NCI-H2171 treated with DMSO at 0.1 percent for 48 hours (cell line): Measurements from ENCODE around the gene UCN2.
"Not testable (repeated sequence)": the region's sequence is repeated elsewhere in the genome, so short reads cannot be mapped to it uniquely, and the experiment has no call there.

Experiments
- DNase-seq: peaks from one replicate; lab custom pipeline; 2025; lab: John Stamatoyannopoulos, UW

The UCN2 gene

DNA sequence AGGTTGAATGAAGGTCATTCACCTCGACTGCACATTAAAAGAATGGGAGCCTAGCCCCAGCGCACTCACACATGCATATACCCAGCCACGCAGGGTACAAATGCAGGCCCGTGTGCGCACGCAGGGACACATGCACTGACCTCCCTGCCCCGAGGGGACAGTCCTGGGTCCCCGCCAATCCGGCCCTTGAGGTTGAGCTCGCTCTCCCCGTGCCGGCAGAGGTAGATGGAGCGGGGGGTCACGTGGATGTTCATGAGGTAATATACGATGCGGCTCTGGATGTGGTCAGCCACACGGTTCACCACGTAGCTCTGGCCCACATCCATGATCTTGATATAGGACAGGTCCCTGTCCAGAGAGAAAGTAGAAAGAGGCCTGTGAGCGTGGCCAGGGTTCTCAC, 27.5 kb downstream of the UCN2 start:
- no peak for DNase-seq

DNA sequence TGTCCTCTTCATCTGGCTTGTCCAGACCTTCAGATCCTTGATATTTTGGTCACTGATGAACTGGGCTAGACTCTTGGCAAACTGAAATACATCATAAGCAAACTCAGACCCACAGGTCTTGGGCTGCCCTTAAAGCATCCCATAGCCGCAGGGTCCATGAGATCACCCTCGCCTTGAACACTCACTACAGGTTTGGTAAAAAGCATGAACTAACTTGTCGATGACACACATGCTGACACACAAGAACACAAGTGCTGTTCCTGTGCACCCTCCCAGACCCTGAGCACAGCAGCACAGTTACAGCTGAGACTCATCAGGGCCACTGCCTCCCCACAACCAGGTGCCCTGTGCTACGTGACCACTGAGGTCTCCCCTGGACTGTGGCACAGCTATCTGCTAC, 28.0 kb downstream of the UCN2 start:
- no peak for DNase-seq

DNA sequence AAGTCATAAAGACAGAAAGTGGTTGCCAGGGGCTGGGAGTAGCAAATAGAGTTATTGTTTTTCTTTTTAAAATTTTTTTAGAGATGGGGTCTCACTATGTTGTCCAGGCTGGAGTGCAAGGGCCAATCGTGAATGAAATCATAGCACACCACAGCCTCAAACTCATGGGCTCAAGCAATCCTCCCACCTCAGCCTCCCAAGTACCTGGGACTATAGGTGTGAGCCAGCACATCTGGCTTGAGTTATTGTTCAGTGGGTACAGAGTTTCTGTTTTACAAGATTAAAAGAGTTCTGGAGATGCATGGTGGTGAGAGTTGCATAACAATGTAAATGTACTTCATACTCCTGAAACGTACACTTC, 30.6 kb downstream of the UCN2 start:
- no peak for DNase-seq

GRCh38 chr3:48532271-48532976, 31.2 kb downstream of the UCN2 start:
- DNase-seq: no peak

- DNase-seq: not testable (repeated sequence)
These were observed 32.9 kb downstream of the UCN2 start for GRCh38 chr3:48530701-48531100.

DNA sequence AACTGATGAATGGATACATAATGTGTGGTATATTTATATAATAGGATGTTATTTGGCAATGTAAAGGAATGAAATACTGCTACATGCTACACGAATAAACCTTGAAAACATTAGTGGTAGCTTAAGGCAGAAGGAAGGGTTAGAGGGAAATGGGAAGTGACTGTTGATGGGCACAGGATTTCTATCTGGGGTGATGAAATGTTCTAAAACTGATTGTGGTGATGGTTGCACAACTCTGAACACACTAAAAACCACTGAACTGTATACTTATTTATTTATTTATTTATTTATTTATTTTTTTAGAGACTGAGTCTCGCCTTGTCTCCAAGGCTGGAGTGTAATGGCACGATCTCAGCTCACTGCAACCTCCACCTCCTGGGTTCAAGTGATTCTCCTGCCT, 34.8 kb downstream of the UCN2 start:
- DNase-seq: no peak

DNA sequence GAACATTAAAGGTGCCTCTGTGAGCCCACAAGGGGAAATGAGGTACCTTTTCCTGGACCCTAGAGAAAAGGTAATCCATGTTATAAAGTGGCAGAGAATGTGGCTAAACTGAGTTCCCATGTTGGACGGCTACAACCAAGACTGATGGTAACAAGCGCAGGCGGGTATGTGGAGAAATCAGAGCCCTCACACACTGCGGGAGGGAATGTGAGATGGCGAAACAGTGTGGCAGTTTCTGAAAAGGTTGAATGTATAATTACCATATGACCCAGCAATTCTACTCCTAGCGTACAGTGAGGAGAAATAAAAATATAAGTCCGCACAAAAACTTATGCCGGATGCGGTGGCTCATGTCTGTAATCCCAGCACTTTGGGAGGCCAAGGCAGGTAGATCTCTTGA, 35.5 kb downstream of the UCN2 start:
- no peak for DNase-seq

DNA sequence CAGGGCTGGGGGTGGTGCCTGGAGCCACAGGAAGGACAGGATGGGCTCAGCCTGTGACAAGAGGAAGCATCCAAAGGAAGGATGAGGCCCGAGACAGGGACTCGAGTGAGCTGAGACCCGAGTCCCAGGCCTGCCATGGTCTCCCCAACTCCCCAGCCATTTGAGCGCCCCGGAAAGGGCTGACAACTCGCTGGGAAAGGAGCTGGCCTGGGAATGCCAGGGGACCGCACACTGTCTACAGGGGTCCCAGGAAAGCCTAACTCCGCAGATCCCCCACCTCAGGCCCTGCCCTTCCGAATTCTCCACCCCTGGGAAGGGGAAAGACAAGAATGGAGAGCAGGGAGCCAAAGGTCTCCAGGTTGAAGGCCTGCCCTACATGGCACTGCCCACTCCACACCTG, 38.6 kb downstream of the UCN2 start:
- no peak for DNase-seq

GRCh38 chr3:48521635-48522034, 41.9 kb downstream of the UCN2 start:
- no peak for DNase-seq

- no peak for DNase-seq
These were observed 44.3 kb downstream of the UCN2 start for GRCh38 chr3:48519277-48519643.

GRCh38 chr3:48518638-48519276, 44.8 kb downstream of the UCN2 start:
- DNase-seq: no peak

- no peak for DNase-seq
These were observed 45.5 kb downstream of the UCN2 start for GRCh38 chr3:48518069-48518468.

DNA sequence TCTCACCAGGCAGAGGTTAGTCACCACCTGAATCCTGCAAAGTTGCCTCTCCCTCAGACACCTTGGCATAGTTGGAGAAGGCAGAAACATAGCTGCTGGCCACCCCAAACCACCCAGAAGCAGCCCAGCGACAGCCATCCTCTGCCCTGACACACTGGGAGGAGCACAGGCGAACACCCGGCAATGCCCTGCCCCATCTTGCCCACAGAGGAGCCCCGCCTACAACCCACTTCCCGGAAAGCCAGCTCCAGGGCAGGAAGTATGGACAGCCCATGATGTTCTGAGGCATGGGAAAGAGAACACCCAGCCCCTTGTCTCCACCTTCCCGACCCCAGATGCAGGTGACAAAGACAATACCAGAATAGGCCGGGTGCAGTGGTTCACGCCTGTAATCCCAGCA, 47.0 kb downstream of the UCN2 start:
- no peak for DNase-seq

- no peak for DNase-seq
These were observed 49.0 kb downstream of the UCN2 start for GRCh38 chr3:48514431-48515227.
